Measurements from ENCODE around the gene SMIM22.
"Not testable (repeated sequence)": the region's sequence is repeated elsewhere in the genome, so short reads cannot be mapped to it uniquely, and the experiment has no call there.

Gene SMIM22

GRCh38 chr16:4769306-4769638 is 25.9 kb upstream of the SMIM22 start:
- no peak for DNase-seq

GRCh38 chr16:4771646-4772045 is 23.5 kb upstream of the SMIM22 start:
- DNase-seq = no peak

DNA sequence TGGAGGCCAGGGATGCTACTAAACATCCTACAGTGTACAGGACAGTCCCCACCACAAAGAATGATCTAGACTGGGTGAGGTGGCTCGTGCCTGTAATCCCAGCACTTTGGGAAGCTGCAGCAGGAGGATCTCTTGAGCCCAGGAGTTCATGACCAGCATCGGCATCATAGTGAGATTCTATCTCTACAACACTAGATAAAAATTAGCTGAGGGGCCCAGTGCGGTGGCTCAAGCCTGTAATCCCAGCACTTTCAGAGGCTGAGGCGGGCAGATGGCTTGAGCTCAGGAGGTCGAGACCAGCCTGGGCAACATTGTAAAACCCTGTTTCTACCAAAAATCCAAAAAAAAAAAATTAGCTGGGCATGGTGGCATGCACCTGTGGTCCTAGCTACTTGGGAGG is 22.8 kb upstream of the SMIM22 start:
- DNase-seq = no peak

GRCh38 chr16:4775005-4775404 is 20.2 kb upstream of the SMIM22 start:
- no peak for DNase-seq

DNA sequence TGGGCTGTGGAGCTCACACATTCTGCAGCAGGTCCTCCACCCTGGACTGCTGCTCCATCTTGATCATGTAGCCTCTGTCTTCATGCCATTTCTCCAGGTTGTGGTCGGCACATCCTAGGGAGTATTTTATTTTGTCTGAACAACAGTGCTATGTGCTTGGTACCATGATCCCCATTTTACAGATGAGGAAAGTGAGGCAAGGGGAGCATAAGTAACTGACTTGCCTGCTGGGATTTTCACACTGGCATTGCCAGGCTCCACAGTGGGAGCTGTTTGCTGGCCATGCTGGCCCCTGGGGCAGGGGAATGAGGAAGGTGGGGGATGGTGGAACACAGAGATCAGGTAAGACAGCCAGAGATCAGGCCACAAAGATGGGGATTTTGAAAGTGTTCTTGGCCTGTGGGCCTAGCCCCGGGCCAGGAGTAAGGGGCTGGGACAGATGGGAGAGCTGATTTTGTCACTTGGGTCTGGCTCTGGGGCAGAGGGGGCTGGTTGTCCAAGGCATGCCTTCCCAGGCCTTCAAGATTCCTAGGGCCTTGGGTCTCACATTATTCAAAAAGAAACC is 18.9 kb upstream of the SMIM22 start:
- DNase-seq = no peak

GRCh38 chr16:4777339-4778049 is 17.7 kb upstream of the SMIM22 start:
- no peak for DNase-seq

- DNase-seq = no peak
Observed at GRCh38 chr16:4778050-4778392, 17.1 kb upstream of the SMIM22 start.

DNA sequence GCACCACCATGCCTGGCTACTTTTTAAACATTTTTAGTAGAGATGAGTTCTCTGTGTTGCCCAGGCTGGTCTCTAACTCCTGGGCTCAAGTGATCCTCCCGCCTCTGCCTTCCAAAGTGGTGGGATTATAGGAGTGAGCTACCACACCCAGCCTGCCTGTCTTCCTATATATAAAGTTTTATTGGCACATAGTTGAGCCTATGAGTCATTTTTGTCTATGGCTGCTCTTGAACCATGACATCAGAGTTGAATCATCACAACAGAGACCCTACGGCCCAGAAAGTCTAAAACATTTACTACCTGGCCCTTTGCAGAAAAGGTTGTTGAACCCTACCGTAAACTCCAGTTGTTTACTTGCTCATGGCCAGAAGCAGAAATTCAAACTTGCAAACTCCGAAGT is 14.9 kb upstream of the SMIM22 start:
- DNase-seq = no peak

DNA sequence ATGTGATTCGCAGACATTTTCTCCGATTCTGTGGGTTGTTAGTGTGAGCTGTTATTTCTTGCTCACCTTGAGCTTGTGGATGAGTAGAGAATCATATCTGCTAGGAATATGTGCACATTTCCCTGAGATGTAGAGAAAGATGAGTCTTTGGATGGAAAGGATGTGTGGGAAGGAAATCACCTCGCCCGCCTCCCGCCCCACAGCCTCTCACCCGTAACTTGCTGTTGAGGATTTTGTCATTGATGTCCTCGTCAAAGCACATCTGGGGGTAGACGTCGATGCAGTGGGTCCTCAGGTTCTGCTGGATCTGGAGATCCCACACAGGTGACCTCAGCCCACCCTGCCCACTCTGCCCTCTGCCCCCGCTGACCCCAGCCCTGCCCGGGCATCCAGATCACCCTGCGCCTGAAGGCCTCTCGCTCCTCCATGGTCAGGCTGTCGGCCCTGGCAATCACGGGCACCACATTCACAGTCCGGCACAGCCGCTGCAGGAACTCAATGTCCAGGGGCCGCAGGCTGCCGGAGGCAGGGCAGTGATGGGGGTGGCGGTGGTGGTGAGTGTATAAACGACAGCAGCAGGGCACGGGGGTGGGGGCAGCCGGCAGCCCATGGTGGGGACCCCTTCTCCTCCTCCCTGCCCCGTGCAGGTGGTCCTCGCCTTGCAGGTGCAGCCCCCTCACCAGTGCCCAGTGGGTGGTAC is 11.8 kb upstream of the SMIM22 start:
- no peak for DNase-seq

- DNase-seq = no peak
Observed at GRCh38 chr16:4783951-4784336, 11.2 kb upstream of the SMIM22 start.

- DNase-seq = not testable (repeated sequence)
Observed at GRCh38 chr16:4784444-4784987, 10.7 kb upstream of the SMIM22 start.

DNA sequence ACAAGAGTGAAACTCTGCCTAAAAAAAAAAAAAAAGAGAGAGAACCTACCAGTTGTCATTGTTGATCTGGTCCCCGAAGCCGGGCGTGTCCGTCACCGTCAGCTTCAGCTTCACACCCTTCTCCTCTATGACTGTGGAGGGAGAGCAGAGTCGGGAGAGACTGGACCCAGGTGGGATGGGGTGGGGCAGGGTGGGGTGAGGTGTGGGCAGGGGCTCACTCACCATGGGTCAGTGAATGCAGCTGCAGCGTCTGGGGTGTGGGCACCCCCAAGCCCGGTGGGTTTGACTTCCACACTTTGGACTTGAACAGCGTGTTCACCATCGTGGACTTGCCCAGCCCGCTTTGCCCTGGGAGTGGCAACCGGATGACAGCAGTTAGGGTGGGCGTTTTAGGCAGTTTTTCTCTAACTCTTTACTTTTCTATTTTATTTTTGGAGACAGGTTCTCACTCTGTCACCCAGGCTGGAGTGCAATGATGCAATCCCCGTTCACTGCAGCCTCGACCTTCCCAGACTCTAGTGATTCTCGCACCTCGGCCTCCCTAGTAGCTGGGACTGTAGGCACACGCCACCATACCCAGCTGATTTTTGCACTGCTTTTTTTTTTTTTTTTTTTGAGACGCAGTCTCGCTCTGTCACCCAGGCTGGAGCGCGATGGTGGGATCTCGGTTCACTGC is 9.3 kb upstream of the SMIM22 start:
- DNase-seq = no peak

- DNase-seq = no peak
Observed at GRCh38 chr16:4787068-4787467, 8.1 kb upstream of the SMIM22 start.

- DNase-seq = no peak
Observed at GRCh38 chr16:4787627-4788482, 7.3 kb upstream of the SMIM22 start, which contains the start of gene SEPTIN12. TSS of gene SEPTIN12 (minus strand) at chr16:4788345. CDS start at chr16:4787645, 700 bp downstream.

DNA sequence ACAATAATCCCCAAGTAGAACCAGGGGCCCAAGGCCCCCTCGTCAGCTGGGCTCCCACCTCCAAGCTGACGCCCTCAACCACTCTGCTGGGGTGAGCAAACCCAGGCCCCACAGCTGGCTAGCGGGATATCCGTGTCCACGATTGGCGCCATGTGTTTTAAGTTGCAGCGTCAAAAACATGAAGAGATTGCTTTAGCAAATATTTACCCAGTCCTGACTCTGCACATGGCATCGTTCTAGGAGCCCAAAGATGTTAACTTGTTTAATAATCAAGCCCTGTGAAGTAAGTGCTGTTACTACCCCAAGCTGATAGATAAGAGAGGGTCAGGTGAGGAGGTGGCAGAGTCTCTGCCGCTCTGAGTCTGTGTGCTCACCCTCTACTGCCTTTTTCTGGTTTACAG is 6.7 kb upstream of the SMIM22 start:
- DNase-seq = no peak

GRCh38 chr16:4788910-4789309 is 6.3 kb upstream of the SMIM22 start:
- no peak for DNase-seq

- DNase-seq = no peak
Observed at GRCh38 chr16:4790261-4790660, 4.9 kb upstream of the SMIM22 start.

GRCh38 chr16:4790871-4791270 is 4.3 kb upstream of the SMIM22 start:
- no peak for DNase-seq

- no peak for DNase-seq
Observed at GRCh38 chr16:4792951-4793513, 2.1 kb upstream of the SMIM22 start.

- no peak for DNase-seq
Observed at GRCh38 chr16:4795828-4796572, 831 bp downstream of the SMIM22 start.

GRCh38 chr16:4796982-4797804 is 2.0 kb downstream of the SMIM22 start:
- DNase-seq = no peak
